Ramos (cell line): Measurements from ENCODE around the gene ZFX.
"Not testable (repeated sequence)": the region's sequence is repeated elsewhere in the genome, so short reads cannot be mapped to it uniquely, and the experiment has no call there.

ENCODE experiments used
- in situ Hi-C: fragments of 300-500 bp; cut with MboI; formaldehyde crosslinking; loops from one replicate; pipeline ENCODE4 v1.14.3; 2022; ENCODE audit warnings: low sequenced_read_pairs; ENCODE audit not compliant: unreplicated experiment

ZFX gene

GRCh38 chrX:24150898-24151297 is 1.4 kb downstream of the ZFX start:
- in situ Hi-C loops: no loop called here

- in situ Hi-C loops: no loop called here
Measured at GRCh38 chrX:24151513-24151912, 2.0 kb downstream of the ZFX start.

- in situ Hi-C loops: no loop called here
Measured at GRCh38 chrX:24153178-24153795, 3.8 kb downstream of the ZFX start.

- in situ Hi-C loops: no loop called here
Measured at GRCh38 chrX:24153796-24154189, 4.3 kb downstream of the ZFX start.

GRCh38 chrX:24154490-24155034 is 5.0 kb downstream of the ZFX start:
- in situ Hi-C loops: no loop called here

GRCh38 chrX:24155747-24156146 is 6.2 kb downstream of the ZFX start:
- in situ Hi-C loops: not testable (repeated sequence)

- in situ Hi-C loops: no loop called here
Measured at GRCh38 chrX:24156177-24156576, 6.6 kb downstream of the ZFX start.

- in situ Hi-C loops: no loop called here
Measured at GRCh38 chrX:24158881-24159280, 9.4 kb downstream of the ZFX start.

GRCh38 chrX:24166078-24166477 is 16.5 kb downstream of the ZFX start:
- in situ Hi-C loops: no loop called here

GRCh38 chrX:24167719-24168472 is 18.4 kb downstream of the ZFX start:
- in situ Hi-C loops: no loop called here

- in situ Hi-C loops: no loop called here
Measured at GRCh38 chrX:24168807-24169206, 19.3 kb downstream of the ZFX start.

GRCh38 chrX:24169211-24169610 is 19.7 kb downstream of the ZFX start:
- in situ Hi-C loops: no loop called here

GRCh38 chrX:24173115-24173847 is 23.8 kb downstream of the ZFX start:
- in situ Hi-C loops: no loop called here

- in situ Hi-C loops: no loop called here
Measured at GRCh38 chrX:24175276-24175675, 25.7 kb downstream of the ZFX start.

- in situ Hi-C loops: no loop called here
Measured at GRCh38 chrX:24178441-24178840, 28.9 kb downstream of the ZFX start.

GRCh38 chrX:24184018-24184417 is 34.5 kb downstream of the ZFX start:
- in situ Hi-C loops: no loop called here

- in situ Hi-C loops: no loop called here
Measured at GRCh38 chrX:24186483-24186882, 37.0 kb downstream of the ZFX start.

GRCh38 chrX:24186986-24187385 is 37.5 kb downstream of the ZFX start:
- in situ Hi-C loops: no loop called here

GRCh38 chrX:24189490-24189889 is 40.0 kb downstream of the ZFX start:
- in situ Hi-C loops: no loop called here

- in situ Hi-C loops: no loop called here
Measured at GRCh38 chrX:24190500-24191156, 41.1 kb downstream of the ZFX start.

GRCh38 chrX:24196509-24196908 is 47.0 kb downstream of the ZFX start:
- in situ Hi-C loops: no loop called here
